Measurements from ENCODE around the gene PHYKPL.

PHYKPL gene

GRCh38 chr5:178182158-178182876, 50.3 kb downstream of the PHYKPL start:
- DNase-seq, result peak; percentile 75

- no peak for DNase-seq
These were observed 52.3 kb downstream of the PHYKPL start for GRCh38 chr5:178180141-178180863.

GRCh38 chr5:178177569-178177968, 55.0 kb downstream of the PHYKPL start:
- no peak for DNase-seq

- no peak for DNase-seq
These were observed 55.8 kb downstream of the PHYKPL start for GRCh38 chr5:178176791-178177190.

- no peak for DNase-seq
These were observed 58.1 kb downstream of the PHYKPL start for GRCh38 chr5:178174456-178174855.

- DNase-seq, result no peak
These were observed 62.1 kb downstream of the PHYKPL start for GRCh38 chr5:178170455-178170854.

GRCh38 chr5:178165581-178165980, 67.0 kb downstream of the PHYKPL start:
- DNase-seq, result no peak

GRCh38 chr5:178163772-178164735, 68.5 kb downstream of the PHYKPL start:
- peak; percentile 92 for DNase-seq

- DNase-seq, result no peak
These were observed 70.1 kb downstream of the PHYKPL start for GRCh38 chr5:178162481-178162880.

- no peak for DNase-seq
These were observed 72.4 kb downstream of the PHYKPL start for GRCh38 chr5:178160176-178160575.
